ENCODE results near the gene NBEA.

NBEA gene

GRCh38 chr13:35292329-35292728, 350.3 kb downstream of the NBEA start:
- TF ChIP-seq, protein P1, sequence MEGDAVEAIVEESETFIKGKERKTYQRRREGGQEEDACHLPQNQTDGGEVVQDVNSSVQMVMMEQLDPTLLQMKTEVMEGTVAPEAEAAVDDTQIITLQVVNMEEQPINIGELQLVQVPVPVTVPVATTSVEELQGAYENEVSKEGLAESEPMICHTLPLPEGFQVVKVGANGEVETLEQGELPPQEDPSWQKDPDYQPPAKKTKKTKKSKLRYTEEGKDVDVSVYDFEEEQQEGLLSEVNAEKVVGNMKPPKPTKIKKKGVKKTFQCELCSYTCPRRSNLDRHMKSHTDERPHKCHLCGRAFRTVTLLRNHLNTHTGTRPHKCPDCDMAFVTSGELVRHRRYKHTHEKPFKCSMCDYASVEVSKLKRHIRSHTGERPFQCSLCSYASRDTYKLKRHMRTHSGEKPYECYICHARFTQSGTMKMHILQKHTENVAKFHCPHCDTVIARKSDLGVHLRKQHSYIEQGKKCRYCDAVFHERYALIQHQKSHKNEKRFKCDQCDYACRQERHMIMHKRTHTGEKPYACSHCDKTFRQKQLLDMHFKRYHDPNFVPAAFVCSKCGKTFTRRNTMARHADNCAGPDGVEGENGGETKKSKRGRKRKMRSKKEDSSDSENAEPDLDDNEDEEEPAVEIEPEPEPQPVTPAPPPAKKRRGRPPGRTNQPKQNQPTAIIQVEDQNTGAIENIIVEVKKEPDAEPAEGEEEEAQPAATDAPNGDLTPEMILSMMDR (conservative IDR thresholded peaks at IDR 0.05; ENCODE audit: low read depth, low read length) = no peak
- DNase-seq (ENCODE audit: low read depth) = no peak
- H3K4me3 ChIP-seq (ENCODE audit: low read depth, low read length) = no peak overlapping the region

- H3K4me3 ChIP-seq (ENCODE audit: low read depth, low read length) = no peak overlapping the region
- TF ChIP-seq, protein P1 (conservative IDR thresholded peaks at IDR 0.05; ENCODE audit: low read depth, low read length) = no peak
- no peak for DNase-seq (ENCODE audit: low read depth)
These were observed 351.6 kb downstream of the NBEA start for GRCh38 chr13:35293579-35294226.

GRCh38 chr13:35309706-35310105, 367.6 kb downstream of the NBEA start:
- TF ChIP-seq, protein P1 (conservative IDR thresholded peaks at IDR 0.05; ENCODE audit: low read depth, low read length) = no peak
- no peak for DNase-seq (ENCODE audit: low read depth)
- H3K4me3 ChIP-seq (ENCODE audit: low read depth, low read length) = no peak overlapping the region

GRCh38 chr13:35332134-35332533, 390.1 kb downstream of the NBEA start:
- H3K4me3 ChIP-seq (ENCODE audit: low read depth, low read length) = no peak overlapping the region
- no peak for DNase-seq (ENCODE audit: low read depth)
- TF ChIP-seq, protein P1 (conservative IDR thresholded peaks at IDR 0.05; ENCODE audit: low read depth, low read length) = no peak

GRCh38 chr13:35333157-35333556, 391.1 kb downstream of the NBEA start:
- no peak for DNase-seq (ENCODE audit: low read depth)
- TF ChIP-seq, protein P1 (conservative IDR thresholded peaks at IDR 0.05; ENCODE audit: low read depth, low read length) = no peak
- no peak overlapping the region for H3K4me3 ChIP-seq (ENCODE audit: low read depth, low read length)

GRCh38 chr13:35342440-35342839, 400.4 kb downstream of the NBEA start:
- H3K4me3 ChIP-seq (ENCODE audit: low read depth, low read length) = no peak overlapping the region
- DNase-seq (ENCODE audit: low read depth) = no peak
- TF ChIP-seq, protein P1 (conservative IDR thresholded peaks at IDR 0.05; ENCODE audit: low read depth, low read length) = no peak

DNA sequence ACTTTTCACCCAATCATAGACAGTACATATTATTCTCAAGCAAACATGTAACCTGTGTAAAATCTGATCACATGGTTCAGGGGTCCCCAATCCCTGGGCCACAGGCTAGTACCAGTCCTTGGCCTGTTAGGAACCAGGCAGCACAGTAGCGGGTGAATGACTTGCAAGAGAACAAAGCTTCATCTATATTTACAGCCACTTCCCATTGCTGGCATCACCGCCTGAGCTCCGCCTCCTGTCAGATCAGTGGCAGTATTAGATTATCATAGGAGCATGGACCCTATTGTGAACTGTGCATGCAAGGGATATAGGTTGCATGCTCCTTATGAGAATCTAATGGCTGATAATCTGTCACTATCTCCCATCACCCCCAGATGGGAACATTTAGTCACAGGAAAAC, 401.3 kb downstream of the NBEA start:
- DNase-seq (ENCODE audit: low read depth) = no peak
- TF ChIP-seq, protein P1 (conservative IDR thresholded peaks at IDR 0.05; ENCODE audit: low read depth, low read length) = no peak

More for the DNA sequence above, 401.3 kb downstream of the NBEA start:
- H3K4me3 ChIP-seq (ENCODE audit: low read depth, low read length) = no peak overlapping the region

Data from choroid plexus epithelial cell (primary cell).